HUDEP-2 (cell line): Measurements from ENCODE around the gene CCNQ.

Source experiments
- DNase-seq, 76 experiments: peaks; one replicate each; lab custom pipeline; 2025; ENCODE audit not compliant: unreplicated experiment in 76 of 76; lab: John Stamatoyannopoulos, UW

CCNQ gene

GRCh38 chrX:153598541-153599191, at the start of gene CCNQ:
Gene CCNQ, minus strand, starts transcription at chrX:153599139. Its CDS starts 66 bp downstream, at chrX:153599073.
- DNase-seq = peak in 13 of 76 experiments; percentile 5 to 38 (median 19)

- DNase-seq = no peak
Observed at GRCh38 chrX:153647461-153648357, 48.8 kb upstream of the CCNQ start.

GRCh38 chrX:153646620-153647373, 47.9 kb upstream of the CCNQ start, which contains the start of gene DUSP9:
Gene DUSP9, plus strand, starts transcription at chrX:153647203. Its CDS starts 751 bp downstream, at chrX:153647954.
- peak in 1 of 76 experiments; percentile 11 for DNase-seq

GRCh38 chrX:153645921-153646488, 47.1 kb upstream of the CCNQ start:
- no peak for DNase-seq

- no peak for DNase-seq
Observed at GRCh38 chrX:153645151-153645550, 46.2 kb upstream of the CCNQ start.

- no peak for DNase-seq
Observed at GRCh38 chrX:153644356-153645125, 45.6 kb upstream of the CCNQ start.

GRCh38 chrX:153643431-153644351, 44.8 kb upstream of the CCNQ start:
- no peak for DNase-seq

- no peak for DNase-seq
Observed at GRCh38 chrX:153642655-153643430, 43.9 kb upstream of the CCNQ start.

GRCh38 chrX:153642051-153642654, 43.2 kb upstream of the CCNQ start:
- DNase-seq = no peak

- no peak for DNase-seq
Observed at GRCh38 chrX:153641627-153642026, 42.7 kb upstream of the CCNQ start.

- DNase-seq = no peak
Observed at GRCh38 chrX:153640736-153641575, 42.0 kb upstream of the CCNQ start.

GRCh38 chrX:153640045-153640686, 41.2 kb upstream of the CCNQ start:
- no peak for DNase-seq

GRCh38 chrX:153639177-153640044, 40.5 kb upstream of the CCNQ start:
- no peak for DNase-seq

- no peak for DNase-seq
Observed at GRCh38 chrX:153638436-153639176, 39.7 kb upstream of the CCNQ start.

- DNase-seq = no peak
Observed at GRCh38 chrX:153638041-153638371, 39.1 kb upstream of the CCNQ start.
